Ammon's horn (tissue), 1 donor: ENCODE data around the gene NR2F2.

Source experiments
- DNase-seq: peaks from one replicate; pipeline ENCODE4 v3.0.0-alpha.2; 2016; ENCODE audit warnings: low spot score

The NR2F2 gene

DNA sequence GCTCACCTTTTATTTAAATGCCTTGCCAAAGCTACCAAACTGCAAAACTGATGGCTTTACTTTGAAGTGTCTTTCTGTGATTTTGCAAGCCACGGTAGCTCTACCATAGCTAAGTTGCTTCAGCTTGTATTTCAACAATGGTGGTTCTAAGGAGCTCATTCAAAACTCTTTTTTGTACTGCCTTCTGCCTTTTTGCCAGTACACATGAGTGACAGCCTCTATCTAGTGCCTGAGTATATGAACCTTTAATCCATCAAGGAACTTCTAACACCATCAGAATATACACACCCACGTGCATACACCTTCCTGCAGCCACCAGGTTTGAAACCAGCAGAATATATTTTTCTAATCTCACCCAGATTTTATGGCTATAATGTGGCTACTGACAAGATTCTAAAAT, 10.4 kb upstream of the NR2F2 start:
- DNase-seq, result no peak

DNA sequence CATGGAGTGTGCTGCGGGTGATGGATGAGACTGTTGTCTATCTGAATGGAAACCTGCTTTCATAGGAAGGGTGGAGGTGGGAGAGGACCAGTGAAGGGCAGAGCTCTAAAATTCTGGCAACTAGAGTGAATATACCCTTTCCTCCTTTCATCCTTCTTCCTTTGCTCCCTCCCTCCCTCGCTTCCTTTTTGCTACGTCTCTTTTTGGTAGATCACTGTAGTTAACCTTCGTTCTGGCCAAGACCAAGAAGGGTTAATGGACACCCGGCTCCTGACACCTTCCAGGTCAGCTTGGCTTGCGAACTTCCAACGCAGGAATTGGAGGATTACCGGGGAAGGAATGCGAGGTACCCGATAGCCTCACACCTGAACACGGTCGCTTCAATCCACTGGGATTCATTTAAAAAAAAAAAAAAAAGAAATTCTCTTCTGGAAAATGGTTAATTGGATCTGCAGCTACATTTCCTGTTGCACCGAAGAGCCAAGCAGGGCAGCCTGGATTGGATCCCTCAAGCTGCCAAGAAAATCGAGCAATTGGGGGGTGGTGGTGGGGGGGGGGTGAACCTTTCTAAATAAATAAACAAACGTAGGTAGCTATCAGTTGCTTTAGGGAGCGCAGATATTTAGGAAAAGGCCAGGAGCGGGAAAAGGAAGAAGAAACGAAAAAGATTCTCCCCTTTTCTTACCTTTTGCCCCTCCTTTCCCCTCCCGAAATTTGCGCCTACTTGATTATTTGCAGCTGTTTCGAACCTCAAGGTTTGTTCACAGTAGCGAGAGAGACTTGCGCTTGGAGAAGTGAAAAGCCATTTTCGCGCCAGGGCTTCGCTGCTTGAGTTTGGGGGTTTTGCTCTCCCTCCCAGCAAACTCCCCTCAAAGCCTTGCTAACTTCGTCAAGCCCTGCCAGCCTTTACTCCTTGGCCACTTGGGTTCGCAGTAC, 9.5 kb upstream of the NR2F2 start:
- DNase-seq, result no peak

DNA sequence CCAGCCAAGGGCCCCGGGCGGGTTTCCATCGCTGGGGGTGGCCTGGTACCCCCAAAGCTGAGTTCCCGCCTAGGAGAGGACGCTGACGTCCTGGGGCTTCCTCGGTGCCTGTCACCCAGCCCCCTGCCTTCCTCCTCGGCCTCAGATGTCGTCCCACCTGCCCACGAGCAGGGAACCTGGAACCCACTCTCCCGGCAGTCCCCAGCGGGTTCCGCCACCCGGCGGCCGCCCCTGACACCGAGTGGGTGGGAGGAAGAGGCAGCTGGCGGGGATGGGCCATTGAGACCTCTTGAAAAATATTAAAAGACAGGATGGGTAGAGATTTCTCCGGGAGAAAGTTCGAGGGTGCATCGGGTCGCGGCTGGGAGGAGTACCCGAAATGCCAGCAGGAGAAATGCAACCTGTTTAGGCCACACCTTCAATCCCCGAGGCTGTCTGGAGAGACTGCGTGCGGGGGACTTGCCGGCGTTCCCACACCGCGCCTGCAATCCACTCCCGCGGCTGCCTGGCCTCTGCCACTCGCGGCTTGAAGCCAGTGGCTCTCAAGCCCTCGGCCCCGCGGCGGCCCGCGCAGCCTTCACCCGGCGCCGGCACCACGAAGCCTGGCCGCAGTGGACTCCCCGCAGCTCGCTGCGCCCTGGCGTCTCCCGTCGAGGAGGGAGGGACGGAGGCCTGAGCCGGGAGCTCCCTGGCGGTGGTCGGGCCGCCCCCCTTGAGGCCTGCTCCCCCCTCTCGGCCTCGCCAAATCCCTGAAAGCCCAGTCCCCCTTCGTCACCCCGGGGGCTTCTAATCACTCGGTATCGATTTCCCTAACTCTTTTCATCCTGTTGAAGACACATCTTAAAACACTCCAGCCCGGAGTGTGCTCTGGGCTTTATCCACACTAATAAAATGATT, 8.6 kb upstream of the NR2F2 start:
- DNase-seq, result no peak

DNA sequence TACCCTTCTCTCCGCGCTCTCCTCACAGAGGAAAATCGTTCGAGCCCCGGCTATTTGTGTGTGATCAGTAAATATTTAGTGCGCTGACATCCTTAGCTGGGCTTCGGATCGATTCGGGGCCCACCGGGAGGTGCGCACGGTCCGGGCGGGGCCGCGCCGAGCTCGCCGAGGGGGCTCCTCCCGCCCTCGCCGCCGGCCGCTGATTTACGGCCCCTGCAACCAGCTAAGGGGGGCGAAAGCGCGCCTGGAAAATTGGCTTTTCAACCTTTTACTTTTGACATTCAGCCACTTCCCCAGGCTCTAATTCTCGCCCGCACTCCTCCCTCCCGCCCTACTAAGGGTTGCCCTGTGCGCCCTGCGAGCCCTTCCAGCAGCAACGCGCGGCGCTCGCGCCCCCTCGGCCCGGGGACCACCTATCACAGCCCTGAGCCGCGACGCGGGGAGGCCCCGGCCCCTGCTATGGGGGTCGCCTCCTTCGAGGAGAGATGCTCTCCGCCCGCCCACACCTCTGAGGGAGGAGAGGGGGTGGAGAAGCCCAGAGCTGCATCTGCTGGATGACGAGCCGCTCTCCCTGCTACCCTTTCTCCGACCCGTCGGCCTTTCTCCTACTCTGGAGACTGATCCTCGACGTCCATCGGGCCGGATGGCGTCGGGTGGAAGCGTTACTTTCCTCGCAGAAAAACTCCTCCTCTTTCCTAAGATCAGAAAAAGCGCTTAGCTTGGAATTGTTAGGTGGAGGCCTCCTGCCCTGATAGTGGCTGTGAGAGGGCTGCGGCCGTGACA, 7.8 kb upstream of the NR2F2 start:
- DNase-seq, result no peak

DNA sequence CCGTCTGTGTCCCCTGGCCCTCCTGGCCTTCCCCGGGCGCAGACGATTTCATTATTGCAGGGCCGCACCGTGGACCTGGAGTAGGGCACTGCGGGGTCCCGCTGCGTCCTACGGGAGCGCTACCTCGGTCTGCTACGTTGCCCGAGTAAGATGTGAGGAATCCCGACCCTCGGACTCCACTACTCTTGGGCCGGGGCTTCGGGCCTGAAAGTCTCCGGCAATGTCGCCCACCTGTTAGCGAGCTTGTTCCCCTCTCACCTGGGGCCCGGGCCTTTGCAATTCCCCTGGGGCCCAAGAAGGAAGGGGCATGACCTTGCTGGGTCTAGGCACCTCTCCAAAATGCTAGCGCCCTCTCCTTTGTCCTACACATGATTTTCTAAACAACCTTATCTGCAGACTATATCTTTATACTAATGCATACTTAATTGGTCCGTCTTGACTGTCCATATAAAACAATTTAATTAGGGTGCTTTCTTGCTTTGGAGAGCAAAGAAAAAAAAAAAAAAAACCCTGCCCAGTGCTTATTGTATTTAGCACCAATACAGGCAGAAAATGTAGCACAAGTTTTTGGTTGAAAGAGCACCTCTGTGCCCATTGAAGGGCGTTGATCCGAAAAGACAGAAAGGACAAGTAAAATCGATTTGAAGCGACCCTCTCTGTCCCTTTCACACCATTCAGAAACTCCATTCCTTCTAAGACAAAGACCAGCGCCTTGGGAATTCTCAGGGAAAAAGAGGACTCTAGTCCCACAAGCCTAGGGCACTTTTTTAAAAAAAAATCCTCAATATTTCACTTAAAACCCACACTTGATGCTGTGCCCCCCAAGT, 7.0 kb upstream of the NR2F2 start:
- DNase-seq, result no peak

DNA sequence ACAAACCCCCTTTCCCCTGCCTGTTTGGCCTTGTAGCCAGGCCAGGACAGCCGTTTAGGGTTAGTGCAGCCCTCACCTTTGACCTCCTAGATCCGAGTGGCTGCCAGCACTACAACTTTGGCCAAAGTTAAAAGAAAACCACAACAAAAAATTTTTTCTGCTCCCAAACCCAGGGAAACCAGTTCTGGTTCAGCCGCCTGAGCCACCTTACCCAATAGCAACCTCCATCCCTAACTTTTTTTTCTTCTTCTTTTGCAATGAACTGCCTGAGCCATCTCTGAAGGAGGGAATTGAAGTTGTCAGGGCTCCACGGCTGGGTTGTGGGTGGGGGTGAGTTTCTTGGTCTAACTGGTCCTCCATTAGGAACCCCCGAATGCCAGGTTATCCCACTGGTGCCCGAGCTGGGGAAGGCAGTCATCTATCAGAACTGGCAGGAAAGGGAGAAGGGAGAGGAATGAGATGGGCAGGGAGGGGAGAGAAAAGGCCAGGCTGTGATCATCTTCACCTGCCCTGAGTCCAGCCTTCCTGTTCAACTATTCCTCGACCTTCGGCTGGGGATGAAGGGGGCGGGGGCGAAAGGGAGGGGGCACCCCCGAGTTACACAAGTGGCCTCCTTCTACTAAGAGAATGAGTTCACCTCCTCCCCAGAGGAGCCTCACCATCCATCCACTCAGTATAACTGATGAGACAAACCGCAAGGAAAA, 6.2 kb upstream of the NR2F2 start:
- DNase-seq, result no peak

DNA sequence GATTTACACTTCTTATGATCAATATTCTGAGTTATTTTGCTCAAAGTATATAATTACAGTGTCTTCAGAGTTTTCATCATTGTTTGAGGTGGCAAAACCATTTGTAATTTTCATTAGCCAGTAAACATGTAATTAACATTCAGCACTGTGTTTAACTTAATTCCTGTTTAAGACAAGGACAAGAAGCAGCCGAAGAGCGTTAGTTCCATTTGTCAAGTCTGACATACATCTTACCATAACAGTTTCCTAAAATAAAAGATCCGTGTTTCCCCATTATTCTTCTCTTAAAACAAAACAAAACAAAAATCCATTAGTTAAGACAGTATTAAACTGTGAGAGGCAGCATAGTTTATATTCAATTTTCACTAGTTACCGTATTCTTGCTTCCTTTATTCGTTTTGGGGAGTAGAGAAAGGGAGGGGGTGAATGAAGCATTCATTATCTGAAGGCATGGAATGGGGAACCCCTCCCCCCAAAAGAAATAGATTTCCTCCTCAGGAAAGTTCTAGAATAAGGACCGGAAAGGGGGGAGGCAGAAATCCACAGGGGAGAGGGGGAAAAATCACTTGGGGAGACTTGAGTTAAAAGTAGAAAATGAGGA, 5.5 kb upstream of the NR2F2 start:
- no peak for DNase-seq

DNA sequence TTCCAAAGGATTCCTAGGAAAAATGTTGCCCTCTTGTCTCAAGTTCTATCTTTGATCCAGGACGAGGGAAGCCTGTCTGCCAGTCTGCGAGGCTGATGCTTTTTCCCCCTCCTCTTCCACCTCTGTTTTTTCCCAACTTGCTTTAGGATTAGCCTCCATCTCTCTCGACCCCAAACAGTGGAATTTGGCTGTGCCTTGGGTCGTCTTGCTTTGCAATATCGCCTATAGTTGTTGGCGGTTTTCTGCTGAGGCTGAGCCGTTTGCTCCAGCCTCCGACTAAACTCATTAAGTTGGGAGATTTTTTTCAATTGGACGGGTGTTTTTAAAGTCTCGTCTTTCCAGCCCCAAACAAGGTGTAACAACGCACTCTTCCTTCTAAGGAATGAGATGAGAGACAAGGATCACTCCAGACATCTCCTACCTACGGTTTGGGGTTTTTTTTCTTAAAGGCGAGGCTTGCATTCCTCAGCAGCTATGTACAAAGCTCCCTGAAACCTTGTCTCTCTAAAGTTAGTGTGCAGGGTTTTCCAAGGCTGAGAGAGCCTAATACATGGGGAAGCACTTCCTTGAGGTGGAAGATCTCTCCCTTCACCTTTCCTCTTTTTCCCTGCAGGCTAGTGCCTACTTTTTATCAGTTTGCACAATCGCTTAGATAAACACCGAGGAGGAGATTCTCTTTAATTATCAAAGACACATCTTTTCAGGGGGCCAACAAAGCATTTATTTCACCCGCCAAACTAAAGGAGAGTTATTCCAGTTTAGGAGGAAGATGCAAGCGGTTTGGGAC, 4.8 kb upstream of the NR2F2 start:
- DNase-seq, result no peak

DNA sequence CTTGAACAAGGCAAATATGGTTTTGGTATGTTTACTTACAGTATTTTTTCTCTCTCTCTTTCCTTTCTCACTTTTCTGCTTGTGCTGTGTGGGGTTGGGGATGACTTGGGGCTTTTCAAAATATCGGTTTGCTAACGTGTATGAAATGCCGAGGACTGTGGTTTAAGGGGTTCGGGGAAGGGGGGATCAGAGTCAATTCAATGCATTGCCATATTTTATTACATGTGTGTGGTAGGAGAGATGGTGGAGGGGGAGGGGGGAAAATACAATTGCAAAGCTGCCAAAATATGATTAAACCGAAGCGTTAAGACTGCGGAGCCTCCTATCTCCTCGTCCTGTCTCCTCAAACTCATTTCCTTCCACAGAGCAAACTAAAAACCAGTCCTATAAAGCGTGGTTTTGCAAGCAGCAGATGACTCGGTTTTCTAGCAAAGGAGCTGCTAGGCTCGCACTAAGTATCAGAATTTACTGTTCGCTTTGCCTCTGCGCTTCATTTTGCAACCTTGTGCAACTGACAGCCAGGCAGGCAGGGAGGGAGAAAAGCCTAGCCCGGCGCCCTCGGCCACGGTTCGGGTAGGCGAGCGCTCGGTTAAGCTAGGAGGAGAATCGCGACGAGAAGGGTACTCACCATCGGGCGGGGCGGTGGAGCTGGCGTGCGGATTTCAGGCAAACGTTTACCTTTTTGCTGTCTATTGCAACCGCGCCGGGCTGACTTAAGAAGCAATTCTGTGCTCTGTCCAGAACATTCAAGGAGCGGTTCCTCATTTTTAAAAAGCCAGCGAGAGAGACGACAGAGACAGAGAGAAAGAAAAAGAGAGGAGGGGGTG, 4.0 kb upstream of the NR2F2 start:
- no peak for DNase-seq

DNA sequence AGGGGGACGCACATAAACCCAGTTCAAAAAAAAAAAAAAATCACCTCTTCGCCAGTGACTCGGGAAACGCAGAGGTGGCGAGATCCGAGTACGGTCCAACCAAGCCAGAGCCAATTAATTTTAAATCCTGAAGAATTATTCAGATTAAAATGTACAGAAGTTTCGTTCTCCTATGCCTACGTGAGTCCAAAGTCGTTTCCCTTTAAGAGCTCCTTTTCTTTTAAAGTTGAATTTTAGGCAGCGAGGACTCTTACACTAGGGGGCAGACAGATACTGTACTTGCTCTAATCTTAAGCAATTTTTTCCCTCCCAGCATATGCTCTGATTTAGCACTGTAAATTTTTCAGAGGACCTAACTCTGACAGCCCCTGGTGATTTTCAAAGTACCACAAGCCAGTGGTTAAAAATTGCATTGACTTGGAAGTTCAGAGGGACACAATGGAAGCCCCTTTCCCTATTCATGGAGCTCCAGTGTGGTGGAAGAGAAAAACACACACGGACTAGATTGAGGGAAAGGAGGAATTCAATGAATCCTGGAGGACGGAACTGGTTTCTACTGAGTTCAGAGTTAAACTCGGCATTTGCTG, 3.3 kb upstream of the NR2F2 start:
- peak; percentile 65 for DNase-seq

DNA sequence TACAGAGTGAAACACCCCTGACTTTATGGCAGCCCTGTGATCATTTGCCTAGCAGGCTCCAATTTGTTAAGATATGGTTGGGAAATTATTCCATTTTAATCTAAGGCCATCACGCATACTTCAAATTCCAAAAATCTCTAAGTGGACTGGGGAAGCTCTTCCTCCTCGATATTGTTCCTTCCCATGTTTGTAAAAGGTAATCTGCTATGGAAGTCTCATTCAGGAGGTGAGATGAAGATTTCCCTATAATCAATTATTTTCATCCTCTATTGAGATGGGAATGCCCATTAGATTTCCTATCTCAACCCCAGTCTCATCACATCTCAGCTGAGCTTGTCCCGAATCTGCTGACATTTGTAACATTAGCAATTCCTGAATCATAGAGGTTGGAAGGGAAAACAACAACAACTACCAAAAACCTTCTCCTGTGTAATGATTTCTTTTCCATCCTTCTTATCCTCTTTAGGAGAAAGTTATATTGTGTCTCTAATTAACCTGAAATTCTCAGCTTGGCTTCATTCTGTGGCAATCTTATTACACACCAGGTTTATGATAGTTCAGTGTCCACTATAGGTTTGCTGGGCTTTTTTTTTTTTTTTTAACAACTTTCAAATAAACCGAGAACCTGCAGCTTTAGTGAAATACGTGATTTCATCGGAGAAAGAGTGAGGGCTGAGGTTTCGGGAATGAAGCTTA, 2.2 kb upstream of the NR2F2 start:
- no peak for DNase-seq

DNA sequence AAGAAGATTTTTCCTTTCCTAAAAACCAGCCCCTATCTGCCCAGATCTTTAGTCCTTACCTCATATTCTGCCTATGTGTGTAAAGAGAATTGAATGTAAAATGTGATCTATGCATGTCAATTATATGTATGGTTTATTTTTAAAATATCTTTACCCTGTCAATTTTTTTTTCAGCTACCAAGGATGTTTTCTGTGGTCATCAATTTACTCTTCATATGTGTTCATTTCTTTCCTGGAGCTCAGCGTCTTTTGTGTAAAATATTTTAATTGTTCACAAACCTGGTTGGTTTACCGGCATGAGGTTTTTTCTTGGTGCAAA, 1.7 kb upstream of the NR2F2 start:
- DNase-seq, result no peak

DNA sequence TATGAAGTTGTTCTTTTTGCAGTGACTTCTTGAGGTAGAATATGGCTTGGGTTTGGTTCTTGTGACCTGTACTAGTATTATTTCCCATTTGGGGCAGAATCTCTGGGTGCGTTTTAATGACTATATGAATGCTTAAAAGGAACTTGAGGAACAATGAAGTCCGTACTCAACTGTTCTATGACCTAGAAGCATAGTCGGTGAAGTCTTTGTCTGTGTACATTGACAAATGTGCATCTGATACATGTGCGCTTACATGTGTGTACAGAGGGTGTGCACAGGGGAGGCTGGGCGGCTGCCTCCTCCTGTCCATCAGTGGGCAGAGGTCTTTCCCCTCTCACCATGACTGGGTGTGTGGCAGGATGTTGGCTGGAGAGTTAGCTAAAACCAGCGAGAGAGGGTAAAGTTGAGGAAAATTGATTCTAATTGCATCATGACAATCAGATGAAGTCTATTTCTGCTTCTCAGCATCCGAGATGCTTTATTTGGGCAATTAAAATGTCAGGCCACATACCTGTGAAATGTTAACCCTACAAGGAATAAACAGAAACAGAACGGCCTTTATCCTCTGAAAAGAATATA, 1.0 kb upstream of the NR2F2 start:
- DNase-seq, result no peak

DNA sequence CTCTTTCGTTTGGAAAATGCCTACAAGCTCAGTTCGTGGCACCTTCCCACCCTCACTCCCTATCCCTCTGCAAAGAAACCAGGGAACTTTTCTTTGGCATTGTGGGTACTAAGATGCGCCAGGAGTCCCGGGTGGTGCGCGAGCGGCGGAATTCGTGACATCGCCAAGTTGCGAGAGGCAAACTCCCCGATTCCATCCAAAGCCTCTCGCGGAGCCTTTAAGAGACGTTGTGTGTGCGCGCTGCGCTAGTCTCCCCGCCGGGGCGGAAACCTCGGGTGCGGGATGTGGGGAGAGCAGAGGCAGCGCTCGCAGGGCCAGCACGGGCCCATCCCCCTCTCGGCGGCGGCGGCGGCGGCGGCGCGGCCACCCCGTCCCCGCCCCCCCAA, 443 bp upstream of the NR2F2 start:
- DNase-seq, result peak; percentile 62

DNA sequence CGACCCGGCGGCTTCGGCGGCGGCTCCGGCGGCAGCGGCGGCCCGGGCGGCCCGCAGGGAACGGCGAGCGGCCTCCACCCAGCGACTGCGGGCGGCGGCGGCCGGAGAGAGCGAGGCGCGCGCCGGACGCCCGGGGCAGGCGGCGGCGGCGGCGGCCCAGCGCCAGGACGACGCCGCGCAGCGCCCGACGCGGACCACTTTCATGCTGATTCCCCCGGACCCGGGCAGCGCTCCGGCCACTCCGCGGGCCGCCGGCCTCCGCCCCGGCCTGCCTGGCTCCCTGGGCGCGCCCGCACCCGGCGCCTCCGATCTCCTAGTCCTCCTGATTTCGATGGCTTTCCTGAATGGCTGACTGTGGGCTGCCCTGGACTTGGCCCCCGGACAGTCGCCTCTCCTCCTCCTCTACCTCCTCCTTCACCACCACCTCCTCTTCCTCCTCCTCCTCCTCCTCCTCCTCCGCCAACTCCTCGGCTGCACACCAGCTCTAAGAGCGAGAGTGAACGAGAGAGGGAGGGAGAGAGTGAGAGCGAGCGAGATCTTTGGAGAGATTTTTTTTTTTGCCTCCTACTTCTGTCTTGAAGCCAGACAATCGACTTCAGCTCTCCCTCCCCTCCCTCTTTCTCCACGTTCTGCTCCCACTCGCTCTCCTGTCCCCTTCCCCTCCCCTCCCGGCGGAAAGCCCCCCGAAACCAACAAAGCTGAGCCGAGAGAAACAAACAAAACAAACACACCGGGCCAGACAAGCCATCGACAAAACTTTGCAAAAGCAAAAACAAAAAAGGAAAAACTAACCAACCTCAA, 844 bp downstream of the NR2F2 start:
- no peak for DNase-seq

DNA sequence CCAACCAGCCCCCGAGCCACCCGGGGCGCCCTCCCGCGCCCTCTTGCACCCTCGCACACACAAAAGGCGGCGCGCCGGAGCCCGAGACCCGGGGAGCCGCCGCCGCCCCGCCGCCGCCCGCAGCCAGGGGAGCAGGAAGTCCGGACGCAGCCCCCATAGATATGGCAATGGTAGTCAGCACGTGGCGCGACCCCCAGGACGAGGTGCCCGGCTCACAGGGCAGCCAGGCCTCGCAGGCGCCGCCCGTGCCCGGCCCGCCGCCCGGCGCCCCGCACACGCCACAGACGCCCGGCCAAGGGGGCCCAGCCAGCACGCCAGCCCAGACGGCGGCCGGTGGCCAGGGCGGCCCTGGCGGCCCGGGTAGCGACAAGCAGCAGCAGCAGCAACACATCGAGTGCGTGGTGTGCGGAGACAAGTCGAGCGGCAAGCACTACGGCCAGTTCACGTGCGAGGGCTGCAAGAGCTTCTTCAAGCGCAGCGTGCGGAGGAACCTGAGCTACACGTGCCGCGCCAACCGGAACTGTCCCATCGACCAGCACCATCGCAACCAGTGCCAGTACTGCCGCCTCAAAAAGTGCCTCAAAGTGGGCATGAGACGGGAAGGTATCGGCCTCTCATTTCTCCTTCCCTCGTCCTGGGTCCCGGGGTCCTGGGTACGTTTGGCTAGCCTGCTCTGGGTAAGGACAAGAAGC, 1.6 kb downstream of the NR2F2 start:
- DNase-seq, result no peak
